ENCODE data around the gene FFAR3.
A peak's percentile ranks its signal among the peaks of the same experiment; 100 is the strongest.

FFAR3 gene

GRCh38 chr19:35331551-35332214 is 26.6 kb upstream of the FFAR3 start:
- DNase-seq: no peak

- no peak for DNase-seq
Measured at GRCh38 chr19:35332817-35333216, 25.4 kb upstream of the FFAR3 start.

GRCh38 chr19:35334144-35334753 is 24.0 kb upstream of the FFAR3 start:
- DNase-seq: no peak

GRCh38 chr19:35336166-35336955 is 21.9 kb upstream of the FFAR3 start:
- no peak for DNase-seq

- DNase-seq: no peak
Measured at GRCh38 chr19:35337097-35337983, 20.9 kb upstream of the FFAR3 start.

- no peak for DNase-seq
Measured at GRCh38 chr19:35337984-35338296, 20.3 kb upstream of the FFAR3 start.

- no peak for DNase-seq
Measured at GRCh38 chr19:35340431-35340830, 17.8 kb upstream of the FFAR3 start.

GRCh38 chr19:35341006-35341405 is 17.3 kb upstream of the FFAR3 start:
- DNase-seq: no peak

- DNase-seq: no peak
Measured at GRCh38 chr19:35341565-35342225, 16.6 kb upstream of the FFAR3 start.

GRCh38 chr19:35342430-35342829 is 15.8 kb upstream of the FFAR3 start:
- no peak for DNase-seq

GRCh38 chr19:35344511-35345031 is 13.7 kb upstream of the FFAR3 start:
- no peak for DNase-seq

GRCh38 chr19:35345671-35346111 is 12.6 kb upstream of the FFAR3 start:
- no peak for DNase-seq

- peak; percentile 83 for DNase-seq
Measured at GRCh38 chr19:35346193-35347052, 11.8 kb upstream of the FFAR3 start.

GRCh38 chr19:35347171-35347929 is 10.9 kb upstream of the FFAR3 start, which contains the start of gene FFAR1:
Gene FFAR1 (plus strand): TSS chr19:35347902. CDS start chr19:35351552, 3,650 bp downstream.
- peak; percentile 66 for DNase-seq

- no peak for DNase-seq
Measured at GRCh38 chr19:35347930-35348298, 10.3 kb upstream of the FFAR3 start.

- no peak for DNase-seq
Measured at GRCh38 chr19:35348911-35349611, 9.2 kb upstream of the FFAR3 start.

GRCh38 chr19:35349614-35350521 is 8.4 kb upstream of the FFAR3 start:
- no peak for DNase-seq

- DNase-seq: no peak
Measured at GRCh38 chr19:35350591-35350990, 7.7 kb upstream of the FFAR3 start.
